HG03571 (cell line): ENCODE data around the gene NRBP1.
A peak's percentile ranks its signal among the peaks of the same experiment; 100 is the strongest.
"Not testable (repeated sequence)": the region's sequence is repeated elsewhere in the genome, so short reads cannot be mapped to it uniquely, and the experiment has no call there.

Experiments used
- ATAC-seq: cut with Tn5 transposase; IDR thresholded peaks from one replicate; pipeline ENCODE4 v1.9.1; 2021; ENCODE audit not compliant: unreplicated experiment

The NRBP1 gene

DNA sequence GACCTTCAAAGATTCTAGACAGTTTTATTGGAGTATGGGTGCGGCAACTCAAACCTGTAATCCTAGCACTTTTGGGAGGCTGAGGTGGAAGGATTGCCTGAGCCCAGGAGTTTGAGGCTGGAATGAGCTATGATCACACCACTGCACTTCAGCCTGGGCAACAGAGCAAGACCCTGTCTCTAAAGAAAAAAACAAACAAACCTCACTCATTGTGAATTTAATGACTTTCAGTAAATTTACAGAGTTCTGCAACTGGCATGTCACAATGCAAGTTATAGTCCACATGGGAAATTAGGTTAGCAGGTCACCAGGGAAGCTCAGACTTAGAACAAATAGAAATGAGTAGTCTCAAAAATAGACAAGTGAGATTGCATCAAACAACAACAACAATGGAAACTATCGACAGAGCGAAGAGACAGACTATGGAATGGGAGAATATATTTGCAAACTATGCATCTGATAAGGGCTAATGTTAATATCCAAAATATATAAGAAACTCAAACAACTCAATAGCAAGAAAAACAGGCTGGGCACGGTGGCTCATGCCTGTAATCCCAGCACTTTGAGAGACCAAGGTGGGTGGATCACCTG, 6.7 kb upstream of the NRBP1 start:
- ATAC-seq = no peak

GRCh38 chr2:27422958-27423357, 5.5 kb upstream of the NRBP1 start:
- ATAC-seq = no peak

DNA sequence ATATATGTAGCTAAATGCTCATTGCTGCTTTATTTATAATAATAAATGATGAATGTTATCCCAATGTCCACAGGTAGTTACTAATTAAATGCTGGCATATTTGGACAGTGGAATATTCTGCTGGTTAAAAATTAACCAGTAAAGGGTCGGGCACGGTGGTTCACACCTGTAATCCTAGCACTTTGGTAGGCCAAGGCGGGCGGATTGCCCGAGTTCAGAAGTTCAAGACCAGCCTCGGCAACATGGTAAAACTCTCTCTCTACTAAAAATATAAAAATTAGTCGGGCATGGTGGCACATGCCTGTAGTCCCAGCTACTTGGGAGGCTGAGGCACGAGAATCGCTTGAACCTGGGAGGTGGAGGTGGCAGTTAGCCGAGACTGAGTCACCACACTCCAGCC, 3.4 kb upstream of the NRBP1 start:
- not testable (repeated sequence) for ATAC-seq

DNA sequence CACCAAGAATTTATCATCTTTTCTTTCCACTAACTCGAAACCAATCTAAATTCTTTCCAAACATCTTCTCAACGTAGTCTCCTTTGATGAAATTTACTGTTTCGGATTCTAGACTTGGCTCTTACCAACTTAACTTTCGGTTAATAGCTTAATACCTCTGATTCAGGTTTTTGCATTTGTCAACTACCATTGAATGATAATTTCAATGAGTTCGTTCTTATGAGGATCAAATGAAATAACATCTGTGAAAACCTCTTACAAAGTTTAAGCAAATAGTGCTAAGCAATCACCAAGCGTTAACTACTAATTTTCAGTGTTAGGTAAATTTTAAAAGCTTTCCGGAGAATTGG, 593 bp upstream of the NRBP1 start:
- no peak for ATAC-seq

GRCh38 chr2:27428978-27429541, 629 bp downstream of the NRBP1 start:
- ATAC-seq = peak; percentile 75

DNA sequence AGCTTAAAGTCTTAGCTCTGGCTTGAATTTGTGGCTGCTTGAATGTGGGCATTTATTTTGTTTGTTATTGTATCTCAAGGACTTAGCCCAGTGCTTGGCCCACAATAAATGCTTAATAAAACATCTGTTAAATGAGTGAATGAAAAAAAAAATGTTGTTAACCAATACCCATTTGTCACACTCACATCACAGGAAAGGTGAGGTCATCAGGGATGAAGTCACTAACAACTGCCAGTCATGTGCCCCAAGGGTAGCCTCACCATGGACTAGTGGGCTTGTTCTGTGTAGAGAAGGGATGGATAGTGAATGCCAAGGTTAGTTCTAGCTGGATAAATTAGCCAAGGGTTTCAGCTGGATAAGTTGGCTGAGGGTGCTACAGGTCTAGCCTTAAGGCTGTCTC, 3.0 kb downstream of the NRBP1 start:
- no peak for ATAC-seq

- ATAC-seq = no peak
These were observed 7.2 kb downstream of the NRBP1 start for GRCh38 chr2:27435628-27436027.

DNA sequence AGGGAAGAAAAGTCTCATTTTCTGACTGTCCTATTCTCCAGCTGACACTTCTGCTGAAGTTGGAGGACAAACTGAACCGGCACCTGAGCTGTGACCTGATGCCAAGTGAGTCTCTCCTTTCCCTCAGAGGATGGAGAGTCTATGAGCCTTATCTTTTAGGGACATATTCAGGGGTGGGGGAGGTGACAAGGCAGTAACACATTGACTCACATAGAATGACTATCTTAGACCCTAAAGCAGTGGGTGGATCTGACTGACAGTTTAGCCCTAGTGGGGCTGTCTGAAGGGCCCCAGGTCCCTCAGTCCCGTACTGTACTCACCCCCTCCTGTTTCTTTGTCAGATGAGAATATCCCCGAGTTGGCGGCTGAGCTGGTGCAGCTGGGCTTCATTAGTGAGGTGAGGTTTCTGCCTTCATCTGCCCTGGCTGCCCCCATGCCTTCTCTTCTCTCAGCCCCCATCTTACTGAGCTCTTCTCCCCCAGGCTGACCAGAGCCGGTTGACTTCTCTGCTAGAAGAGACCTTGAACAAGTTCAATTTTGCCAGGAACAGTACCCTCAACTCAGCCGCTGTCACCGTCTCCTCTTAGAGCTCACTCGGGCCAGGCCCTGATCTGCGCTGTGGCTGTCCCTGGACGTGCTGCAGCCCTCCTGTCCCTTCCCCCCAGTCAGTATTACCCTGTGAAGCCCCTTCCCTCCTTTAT, 12.9 kb downstream of the NRBP1 start:
- ATAC-seq = no peak

DNA sequence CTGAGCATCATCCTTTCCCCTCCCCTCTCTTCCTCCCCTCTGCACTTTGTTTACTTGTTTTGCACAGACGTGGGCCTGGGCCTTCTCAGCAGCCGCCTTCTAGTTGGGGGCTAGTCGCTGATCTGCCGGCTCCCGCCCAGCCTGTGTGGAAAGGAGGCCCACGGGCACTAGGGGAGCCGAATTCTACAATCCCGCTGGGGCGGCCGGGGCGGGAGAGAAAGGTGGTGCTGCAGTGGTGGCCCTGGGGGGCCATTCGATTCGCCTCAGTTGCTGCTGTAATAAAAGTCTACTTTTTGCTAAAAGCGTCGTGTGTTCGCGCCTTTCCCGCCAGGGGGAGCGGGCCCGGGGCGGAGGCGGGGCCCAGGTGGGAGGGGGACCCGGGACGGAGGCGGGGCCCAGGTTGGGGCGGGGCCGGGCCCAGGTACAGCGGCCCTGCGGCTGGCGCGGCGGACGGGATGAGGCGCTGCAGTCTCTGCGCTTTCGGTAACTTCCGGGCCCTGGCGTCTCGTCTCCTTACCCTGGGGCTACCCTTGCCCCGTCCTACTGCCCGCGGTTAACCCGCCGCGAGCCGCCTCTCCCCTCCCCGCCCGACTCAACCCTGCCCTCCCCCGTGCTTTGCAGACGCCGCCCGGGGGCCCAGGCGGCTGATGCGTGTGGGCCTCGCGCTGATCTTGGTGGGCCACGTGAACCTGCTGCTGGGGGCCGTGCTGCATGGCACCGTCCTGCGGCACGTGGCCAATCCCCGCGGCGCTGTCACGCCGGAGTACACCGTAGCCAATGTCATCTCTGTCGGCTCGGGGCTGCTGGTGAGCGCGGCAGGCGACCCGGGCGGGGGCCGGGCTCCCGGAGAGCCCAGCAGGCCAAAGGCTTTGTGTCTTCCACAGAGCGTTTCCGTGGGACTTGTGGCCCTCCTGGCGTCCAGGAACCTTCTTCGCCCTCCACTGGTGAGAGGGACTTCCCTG, 13.8 kb downstream of the NRBP1 start, which contains the start of gene KRTCAP3:
Gene KRTCAP3 (plus strand): TSS at position 424 of the 962 bp plus-strand sequence. CDS start 32 bp downstream, at position 456.
- ATAC-seq = no peak

DNA sequence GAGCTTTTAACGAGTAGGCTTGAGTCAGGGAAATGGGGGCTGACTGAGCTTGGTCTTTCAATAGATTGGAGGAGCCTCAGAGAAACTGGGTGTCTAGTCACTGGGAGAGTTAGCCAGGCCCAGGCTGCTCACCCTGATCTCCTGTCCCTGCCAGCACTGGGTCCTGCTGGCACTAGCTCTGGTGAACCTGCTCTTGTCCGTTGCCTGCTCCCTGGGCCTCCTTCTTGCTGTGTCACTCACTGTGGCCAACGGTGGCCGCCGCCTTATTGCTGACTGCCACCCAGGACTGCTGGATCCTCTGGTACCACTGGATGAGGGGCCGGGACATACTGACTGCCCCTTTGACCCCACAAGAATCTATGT, 14.5 kb downstream of the NRBP1 start:
- ATAC-seq = no peak

DNA sequence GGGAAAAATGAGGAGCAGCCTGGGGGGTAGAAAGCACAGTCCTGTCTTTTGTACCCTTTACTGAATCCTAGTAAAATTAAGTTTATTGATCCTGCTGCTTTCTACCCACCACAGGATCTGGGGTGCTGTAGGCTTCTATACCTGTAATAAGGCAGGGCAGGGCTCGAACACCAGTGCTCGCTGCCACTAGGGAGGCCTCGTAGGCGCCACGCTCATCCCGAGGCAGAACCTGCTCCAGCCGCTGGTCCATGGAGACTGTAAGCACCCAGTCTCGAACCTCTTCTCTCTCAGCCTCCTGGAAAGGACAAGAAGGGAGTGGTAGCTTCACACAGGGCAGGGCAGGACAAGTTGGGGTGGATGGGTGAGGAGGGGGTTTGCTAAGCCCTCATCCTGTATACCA, 16.7 kb downstream of the NRBP1 start:
- no peak for ATAC-seq

GRCh38 chr2:27445615-27446014, 17.2 kb downstream of the NRBP1 start:
- ATAC-seq = no peak

- ATAC-seq = no peak
These were observed 17.6 kb downstream of the NRBP1 start for GRCh38 chr2:27446057-27446456.

DNA sequence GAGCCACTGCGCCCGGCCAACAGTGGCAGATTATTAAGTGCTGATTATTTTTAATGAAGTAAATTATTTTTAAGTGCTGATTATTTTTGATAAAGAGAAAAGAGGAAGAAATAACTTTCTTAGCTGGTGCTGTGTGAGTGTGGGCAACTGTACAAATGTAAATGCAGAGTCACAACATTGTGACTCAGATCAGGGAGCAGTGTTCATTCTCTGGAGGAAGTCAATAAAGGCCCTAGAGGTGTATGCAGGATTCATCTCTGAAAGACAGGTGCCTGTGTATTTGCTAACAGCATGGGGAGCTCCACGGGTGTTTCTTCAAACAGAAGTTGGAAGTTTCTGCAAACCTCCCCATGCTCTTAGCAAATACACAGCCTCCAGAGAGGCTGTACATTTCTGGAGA, 19.9 kb downstream of the NRBP1 start:
- no peak for ATAC-seq

- ATAC-seq = no peak
These were observed 22.7 kb downstream of the NRBP1 start for GRCh38 chr2:27451095-27451494.

DNA sequence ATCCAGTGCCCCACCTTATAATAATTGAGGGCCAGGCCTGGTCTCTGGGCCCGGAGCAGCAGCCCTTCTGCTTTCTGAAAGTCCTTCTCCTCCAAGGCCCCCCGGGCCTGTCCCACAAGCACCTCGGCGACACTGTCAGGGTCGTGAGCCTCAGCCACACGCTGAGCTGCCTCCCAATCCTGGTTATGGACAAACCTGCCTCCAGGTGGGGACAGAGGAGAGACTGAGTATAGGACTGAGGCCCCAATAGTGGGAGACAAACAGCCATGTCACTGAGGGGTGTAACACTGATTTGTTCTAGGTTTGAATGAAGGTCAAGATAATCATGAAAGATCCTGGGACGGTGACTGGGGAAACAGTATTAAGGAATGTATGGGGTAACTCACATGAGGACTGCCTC, 25.5 kb downstream of the NRBP1 start:
- ATAC-seq = no peak

GRCh38 chr2:27461118-27461517, 32.7 kb downstream of the NRBP1 start:
- no peak for ATAC-seq

- ATAC-seq = no peak
These were observed 36.0 kb downstream of the NRBP1 start for GRCh38 chr2:27464443-27464842.

DNA sequence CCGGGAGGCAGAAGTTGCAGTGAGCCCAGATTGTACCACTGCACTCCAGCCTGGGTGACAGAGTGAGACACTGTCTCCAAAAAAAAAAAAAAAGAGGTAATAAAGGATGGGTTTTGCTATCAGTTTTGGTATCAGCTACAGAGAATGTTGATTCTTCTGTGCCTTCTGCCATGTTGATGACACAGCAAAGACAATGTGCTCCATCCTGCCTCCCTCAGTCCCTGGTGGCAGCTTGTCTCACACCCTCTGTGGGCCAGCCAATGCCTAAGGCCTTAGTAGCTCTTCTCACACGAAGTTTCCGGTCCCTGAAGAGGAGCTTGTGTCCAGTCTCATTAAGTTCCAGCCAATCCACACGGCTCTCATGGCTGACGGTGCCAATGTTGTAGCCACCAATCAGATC, 43.5 kb downstream of the NRBP1 start:
- ATAC-seq = no peak

DNA sequence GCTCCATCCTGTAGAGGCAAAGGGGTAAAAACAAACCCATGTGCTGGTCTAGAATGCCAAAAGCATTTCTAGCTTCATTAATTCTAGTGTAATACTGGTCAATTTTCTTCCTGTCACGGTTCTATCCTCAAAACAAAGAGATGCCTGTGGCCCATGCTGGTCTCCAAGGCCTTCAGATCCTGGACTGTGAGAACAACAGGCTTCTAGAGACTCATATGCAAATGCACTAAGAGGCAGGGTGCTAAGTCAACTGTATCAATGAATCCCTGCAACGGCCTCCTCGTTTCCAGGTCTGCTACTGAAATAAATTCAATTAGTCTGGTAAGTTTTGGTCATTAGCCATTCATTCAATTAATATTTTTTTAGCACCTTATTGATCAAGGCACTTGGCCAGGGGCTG, 57.1 kb downstream of the NRBP1 start:
- ATAC-seq = no peak

- ATAC-seq = no peak
These were observed 60.7 kb downstream of the NRBP1 start for GRCh38 chr2:27489118-27489497.
